SK-MEL-5 (cell line): ENCODE measurements around the gene AAR2. TPM values are rescaled to one million over a fixed set of nuclear protein-coding genes. Genes with fewer than 3 reads are reported as not detected.
A peak's percentile ranks its signal among the peaks of the same experiment; 100 is the strongest.

Source experiments
- DNase-seq: peaks from one replicate; pipeline ENCODE4 v3.0.0-alpha.2; 2016; ENCODE audit warnings: low read depth, low spot score
- in situ Hi-C: cut with HindIII; loops from 2 replicates; pipeline ENCODE4 v1.10.0; 2016; ENCODE audit warnings: low sequenced_read_pairs, high pct_unique_total_duplicates, low pct_unique_long_range_greater_than_20kb
- polyA plus RNA-seq, 2 experiments: library from polyadenylated mRNA; depleted of rRNA; stranded (reverse); fragments of >200 nt; gene quantifications; 2 replicates each; pipeline ENCODE4 v1.2.3, GENCODE V29; 2015
- total RNA-seq: library from RNA; depleted of rRNA; stranded (reverse); fragments of >200 nt; shearing (Covaris generic); gene quantifications from 2 replicates; pipeline ENCODE4 v1.2.3, GENCODE V29; 2014; rRNA removed

The AAR2 gene, protein sequence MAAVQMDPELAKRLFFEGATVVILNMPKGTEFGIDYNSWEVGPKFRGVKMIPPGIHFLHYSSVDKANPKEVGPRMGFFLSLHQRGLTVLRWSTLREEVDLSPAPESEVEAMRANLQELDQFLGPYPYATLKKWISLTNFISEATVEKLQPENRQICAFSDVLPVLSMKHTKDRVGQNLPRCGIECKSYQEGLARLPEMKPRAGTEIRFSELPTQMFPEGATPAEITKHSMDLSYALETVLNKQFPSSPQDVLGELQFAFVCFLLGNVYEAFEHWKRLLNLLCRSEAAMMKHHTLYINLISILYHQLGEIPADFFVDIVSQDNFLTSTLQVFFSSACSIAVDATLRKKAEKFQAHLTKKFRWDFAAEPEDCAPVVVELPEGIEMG
- 46.9 and 51.8 TPM in 2 replicates for total RNA-seq
- 52.4 and 60.4 TPM in 2 replicates for polyA plus RNA-seq (2015; cell fraction: cytosol; rRNA removed)
- polyA plus RNA-seq (2015; cell fraction: nucleus; rRNA removed): 26.6 and 32.2 TPM in 2 replicates

GRCh38 chr20:36235892-36236785 is at the start of gene AAR2:
TSS of gene AAR2 (plus strand) at chr20:36236478. CDS start at chr20:36239869, 3,391 bp downstream.
- peak; percentile 82 for DNase-seq
- in situ Hi-C loops: no loop called here

- DNase-seq: no peak
- in situ Hi-C loops: no loop called here
These were observed 42.1 kb upstream of the AAR2 start for GRCh38 chr20:36193977-36194712.

- in situ Hi-C loops: no loop called here
- DNase-seq: no peak
These were observed 39.6 kb upstream of the AAR2 start for GRCh38 chr20:36196676-36197075.

GRCh38 chr20:36197271-36197670 is 39.0 kb upstream of the AAR2 start:
- no peak for DNase-seq
- in situ Hi-C loops: no loop called here

DNA sequence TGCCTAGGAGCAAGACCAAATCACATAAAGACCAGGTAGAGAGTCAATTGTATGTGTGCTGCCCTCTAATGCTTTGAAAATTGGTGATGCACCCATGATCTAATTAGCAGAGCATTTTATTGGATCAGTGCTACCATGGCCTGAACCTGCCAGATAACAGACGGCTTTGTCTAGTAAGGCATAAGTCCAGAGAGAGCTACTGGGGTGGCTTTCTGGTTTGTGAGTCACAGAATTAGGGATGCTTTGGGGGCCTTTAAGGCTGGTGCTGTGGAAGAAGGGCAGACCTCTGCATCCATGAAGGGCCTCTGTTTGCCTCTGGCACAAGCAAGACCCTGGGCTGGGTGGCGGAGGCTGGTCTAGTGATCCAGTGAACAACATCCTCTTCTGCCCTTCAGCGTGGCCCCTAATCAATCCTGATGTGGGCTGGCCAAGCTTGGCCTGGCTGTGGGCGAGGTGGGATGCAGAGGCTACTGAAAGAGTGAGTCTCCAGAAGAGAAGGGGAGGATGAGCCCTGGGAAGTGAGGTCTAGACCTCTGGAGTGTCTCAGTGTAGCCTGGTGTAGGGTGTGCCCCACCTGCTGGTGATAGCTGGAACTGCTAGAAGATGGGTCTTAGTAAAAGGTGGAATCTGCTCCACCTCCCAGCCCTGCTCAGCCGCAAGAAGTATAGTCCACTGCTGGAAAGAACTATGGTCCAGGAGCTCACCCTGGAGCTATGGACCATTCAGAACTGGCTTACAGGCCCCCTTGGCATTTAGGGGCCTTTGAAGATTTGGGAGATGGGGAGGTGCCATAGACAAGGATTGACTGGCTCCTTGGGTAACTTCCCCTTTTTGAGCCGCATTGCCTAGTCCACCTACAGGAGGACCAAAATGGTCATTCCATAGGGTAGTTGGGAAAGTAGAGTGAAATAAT is 36.7 kb upstream of the AAR2 start:
- peak; percentile 89 for DNase-seq
- in situ Hi-C loops: no loop called here

- no peak for DNase-seq
- in situ Hi-C loops: no loop called here
These were observed 35.8 kb upstream of the AAR2 start for GRCh38 chr20:36200451-36200850.

- DNase-seq: no peak
- in situ Hi-C loops: no loop called here
These were observed 35.1 kb upstream of the AAR2 start for GRCh38 chr20:36201198-36201597.

DNA sequence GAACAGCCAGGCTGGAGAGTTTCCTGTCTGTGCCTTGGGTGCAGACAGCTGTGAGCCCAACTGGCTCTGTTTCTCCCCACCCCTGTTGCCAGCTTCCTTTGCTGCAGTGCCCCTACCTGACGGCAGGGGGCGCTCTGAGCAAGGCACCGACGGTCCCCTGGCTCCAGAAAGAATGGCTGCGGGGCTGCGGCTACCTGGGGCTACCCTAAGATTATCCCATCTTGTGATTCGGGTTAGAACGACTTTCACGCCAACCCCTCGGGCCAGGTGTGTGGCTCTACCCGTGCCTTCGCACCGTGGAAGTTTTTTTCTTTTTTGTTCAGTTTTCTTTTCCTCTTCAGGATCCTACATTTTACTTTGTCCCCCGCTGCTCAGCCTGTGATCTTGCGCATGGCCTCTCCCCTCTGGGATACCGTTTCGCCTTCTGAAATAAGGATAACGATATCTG is 33.4 kb upstream of the AAR2 start:
- DNase-seq: peak; percentile 71
- in situ Hi-C loops: no loop called here

GRCh38 chr20:36203861-36204260 is 32.4 kb upstream of the AAR2 start:
- DNase-seq: no peak
- in situ Hi-C loops: no loop called here

DNA sequence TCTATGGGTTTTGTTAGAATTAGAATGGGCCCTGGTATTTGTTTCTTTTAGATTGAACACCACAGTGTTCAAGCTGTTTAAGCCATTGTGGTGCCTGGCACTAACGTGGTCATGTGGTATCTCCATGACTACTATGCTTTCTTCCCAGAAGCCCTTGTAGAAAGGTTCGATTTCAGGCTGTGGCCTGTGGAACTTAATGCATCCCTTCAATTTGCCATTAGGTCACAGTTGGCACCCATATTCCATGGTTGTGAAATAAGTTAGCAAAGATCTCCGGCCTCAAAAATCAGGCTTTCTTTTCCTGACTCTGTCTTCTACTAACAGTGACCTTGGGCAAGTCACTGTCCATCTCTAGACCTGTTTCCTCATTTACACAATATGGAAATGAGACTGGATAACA is 31.3 kb upstream of the AAR2 start:
- in situ Hi-C loops: no loop called here
- DNase-seq: no peak

GRCh38 chr20:36206068-36206467 is 30.2 kb upstream of the AAR2 start:
- no peak for DNase-seq
- in situ Hi-C loops: no loop called here

DNA sequence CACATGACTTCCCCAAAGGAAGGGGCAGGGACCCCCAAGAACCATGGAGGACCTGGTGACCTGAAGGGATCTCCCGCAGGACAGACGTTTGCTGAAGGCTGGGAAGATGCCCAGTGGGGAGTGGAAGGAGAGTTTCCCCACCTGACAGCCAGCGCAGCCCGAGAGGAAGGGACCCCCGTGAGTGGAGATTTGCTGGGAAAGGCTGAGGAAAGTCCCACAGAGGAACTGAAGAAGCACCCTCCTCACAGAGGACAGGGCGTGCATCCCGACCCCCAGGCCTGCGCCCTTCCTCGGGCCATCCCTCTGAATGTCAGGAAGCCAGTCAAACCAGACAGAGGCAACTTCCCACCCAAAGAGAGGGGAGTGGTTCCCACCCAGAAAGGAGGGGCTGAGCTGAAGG is 29.6 kb upstream of the AAR2 start:
- DNase-seq: no peak
- in situ Hi-C loops: no loop called here

DNA sequence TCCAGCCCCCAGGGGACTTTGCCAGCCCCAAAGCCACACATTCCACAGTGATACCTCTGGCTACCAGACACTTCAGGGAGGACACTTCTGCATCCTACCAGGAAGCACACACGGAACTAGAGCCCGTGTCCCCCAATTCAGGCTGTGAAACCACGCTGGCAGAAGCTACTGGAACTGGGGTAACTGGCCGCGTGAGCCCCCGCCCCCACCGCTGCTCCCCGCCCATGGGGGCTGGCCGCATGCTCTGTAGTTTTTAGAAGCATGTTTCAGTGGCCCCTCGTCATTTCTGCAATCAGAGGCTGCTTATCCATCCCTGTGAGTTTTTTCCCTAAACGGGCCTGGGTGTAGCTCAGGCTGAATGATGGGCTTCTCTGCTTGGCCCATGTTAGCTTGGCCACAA is 28.7 kb upstream of the AAR2 start:
- no peak for DNase-seq
- in situ Hi-C loops: no loop called here

DNA sequence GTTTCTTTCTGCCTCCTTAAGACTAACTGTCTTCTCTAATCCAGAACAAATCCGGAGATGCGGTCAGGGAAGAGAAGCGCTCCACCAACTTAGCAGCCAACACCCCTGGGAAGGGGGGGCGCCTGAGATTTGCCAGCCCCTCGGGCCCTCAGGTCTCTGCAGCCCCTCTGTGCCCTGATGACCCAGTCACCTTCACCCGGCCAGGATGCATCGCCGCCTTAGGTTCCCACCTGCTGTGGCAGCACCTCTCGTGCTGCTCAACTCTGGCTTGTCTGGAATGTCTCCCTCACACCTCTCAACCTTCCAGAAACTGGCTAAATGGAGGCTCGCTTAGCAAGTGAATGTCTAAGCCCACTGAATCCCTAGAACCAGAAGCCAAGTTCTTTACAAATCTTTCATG is 28.0 kb upstream of the AAR2 start:
- DNase-seq: no peak
- in situ Hi-C loops: no loop called here

DNA sequence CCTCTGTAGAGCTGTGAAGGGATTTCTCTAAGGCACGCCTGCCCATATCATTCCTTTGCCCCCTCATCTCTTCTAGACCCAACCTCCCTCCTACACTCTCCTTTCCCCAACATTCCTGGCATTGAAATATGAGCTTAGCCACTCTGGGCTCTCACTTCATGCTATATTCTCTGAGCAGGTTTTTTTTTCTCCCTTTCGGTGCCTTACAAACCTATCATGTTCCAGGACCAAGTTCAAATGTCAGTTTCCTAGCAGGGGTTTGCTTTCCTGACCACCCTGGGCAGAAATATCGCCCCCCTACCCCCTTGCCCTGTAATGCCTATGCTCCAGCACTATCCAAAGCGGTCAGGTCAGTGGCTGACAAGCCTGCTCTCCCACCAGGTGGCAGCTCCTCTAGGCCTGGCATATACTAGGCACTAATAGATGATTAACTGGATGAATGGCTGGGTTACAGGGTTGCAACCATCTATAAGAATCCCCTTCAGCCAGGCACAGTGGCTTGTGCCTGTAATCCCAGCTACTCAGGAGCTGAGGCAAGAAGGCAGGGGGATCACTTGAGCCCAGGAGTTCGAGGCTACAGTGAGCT is 25.7 kb upstream of the AAR2 start:
- DNase-seq: peak; percentile 21
- in situ Hi-C loops: no loop called here

DNA sequence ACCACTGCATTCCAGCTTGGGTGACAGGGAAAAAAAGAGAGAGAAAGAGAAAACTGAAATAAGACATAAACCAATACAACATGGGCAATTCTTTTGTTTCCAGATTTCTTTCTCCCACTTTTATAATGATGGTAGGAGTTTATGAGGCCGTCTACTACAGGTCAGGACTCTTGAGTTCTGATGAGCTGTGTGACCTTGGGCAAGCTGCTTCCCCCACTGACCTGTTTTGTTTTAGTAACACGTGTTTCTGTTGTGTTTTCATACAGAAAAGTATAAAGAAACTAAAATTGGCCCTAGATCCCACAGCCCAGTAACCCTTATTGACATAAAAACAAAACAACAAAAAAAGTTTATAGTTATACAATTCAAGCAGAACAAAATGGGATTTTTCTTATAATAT is 22.9 kb upstream of the AAR2 start:
- DNase-seq: no peak
- in situ Hi-C loops: no loop called here
